Small intestine (tissue), 7 donors: ENCODE measurements around the gene OR4K17. TPM values are rescaled to one million over a fixed set of nuclear protein-coding genes. Genes with fewer than 3 reads are reported as not detected.
"Not testable (repeated sequence)": the region's sequence is repeated elsewhere in the genome, so short reads cannot be mapped to it uniquely, and the experiment has no call there.

Source experiments
- DNase-seq, 2 donors: peaks; one replicate each; pipeline versions ENCODE4 v3.0.0 to v3.0.0-alpha.2; 2013
- FAIRE-seq: peaks from 2 replicates; lab custom pipeline; 2012; peaks lifted over from hg19 to GRCh38; lab: Jason Lieb, UNC
- H3K27ac ChIP-seq, 3 donors: one replicate each; pipeline ENCODE4 v1.5.1; 2013; ENCODE audit warnings: low read length in 2 of 3, mild to moderate bottlenecking in 2 of 3, control low read depth in 1 of 3, inconsistent platforms in 1 of 3, low read depth in 1 of 3, moderate library complexity in 1 of 3
- H3K27me3 ChIP-seq, 3 donors: one replicate each; pipeline ENCODE4 v1.6.1; 2013; ENCODE audit warnings: low read length in 3 of 3, inconsistent platforms in 1 of 3; ENCODE audit not compliant: control insufficient read depth in 3 of 3, insufficient read depth in 3 of 3
- H3K36me3 ChIP-seq, 3 donors: one replicate each; pipeline ENCODE4 v1.6.1; 2013; ENCODE audit warnings: low read length in 3 of 3, inconsistent platforms in 1 of 3, low read depth in 1 of 3, mild to moderate bottlenecking in 1 of 3, moderate library complexity in 1 of 3; ENCODE audit not compliant: control insufficient read depth in 3 of 3, insufficient read depth in 2 of 3
- H3K4me1 ChIP-seq, 3 donors: one replicate each; pipeline ENCODE4 v1.6.1; 2013; ENCODE audit warnings: low read length in 2 of 3, inconsistent platforms in 1 of 3, low read depth in 1 of 3, mild to moderate bottlenecking in 1 of 3, moderate library complexity in 1 of 3; ENCODE audit not compliant: control insufficient read depth in 3 of 3, insufficient read depth in 2 of 3
- H3K4me3 ChIP-seq, 3 donors: one replicate each; pipeline ENCODE4 v1.5.1; 2013; ENCODE audit warnings: low read length in 3 of 3, control low read depth in 1 of 3, inconsistent platforms in 1 of 3, low read depth in 1 of 3, mild to moderate bottlenecking in 1 of 3, moderate library complexity in 1 of 3
- H3K9me3 ChIP-seq, 2 donors: one replicate each; pipeline ENCODE4 v1.6.1; 2013; ENCODE audit warnings: low read depth in 1 of 2, low read length in 1 of 2; ENCODE audit not compliant: control insufficient read depth in 2 of 2, insufficient read depth in 1 of 2
- WGBS, 3 donors: extraction: QIAGEN DNeasy Blood & Tissue Kit; methylation state at CpG; one replicate each; pipeline ENCODE4 v1.1.7; 2013; 5-methylcytosine and 5-hydroxymethylcytosine counted together
- polyA plus RNA-seq, 4 donors: library from polyadenylated mRNA; stranded (reverse) in 3 of 4; unstranded in 1 of 4; fragments of 200-250 nt in 3 of 4; fragments of 120-200 nt in 1 of 4; gene quantifications; one replicate each; pipeline versions ENCODE4 v1.2.1 to v1.2.3, GENCODE V29; 2013
- donor health status: healthy with polysubstance abuse.
- donor health status: control.
- donor health status: control.
- donor health status: Bipolar disorder and iron deficiency.
- donor health status: healthy.

OR4K17 gene
- polyA plus RNA-seq, 4 donors = not detected

- no peak overlapping the region for H3K27ac ChIP-seq
- H3K36me3 ChIP-seq = no peaks in the 10 kb centered on the region
- peaks cover 0 to 7% of the 10 kb centered on the region in 2 donors for H3K9me3 ChIP-seq
- DNase-seq (no peak), FAIRE-seq (no peak)
- WGBS, 3 donors = 32 to 36% (median 36%) methylated on average over 7 of the region's 7 CpGs
- H3K4me1 ChIP-seq = no peaks in the 10 kb centered on the region
- H3K27me3 ChIP-seq = no peaks in the 10 kb centered on the region
- no peak overlapping the region for H3K4me3 ChIP-seq
These were observed 33.4 kb downstream of the OR4K17 start for GRCh38 chr14:20143911-20144310.

- Histone ChIP-seq H3K27me3 (no peaks in the 10 kb centered on the region), H3K9me3 (peaks cover 0 to 14% of the 10 kb centered on the region in 2 donors), H3K27ac (no peak overlapping the region), H3K4me3 (no peak overlapping the region), H3K4me1 (no peaks in the 10 kb centered on the region), H3K36me3 (no peaks in the 10 kb centered on the region)
- 32 to 63% (median 50%) methylated on average over 1 of the region's 1 CpG for WGBS, 3 donors
- FAIRE-seq (no peak), DNase-seq (no peak)
These were observed 34.3 kb downstream of the OR4K17 start for GRCh38 chr14:20144820-20145219.

GRCh38 chr14:20164462-20164861 is 53.9 kb downstream of the OR4K17 start:
- H3K4me3 ChIP-seq = no peak overlapping the region
- H3K9me3 ChIP-seq = peaks cover 0 to 12% of the 10 kb centered on the region in 2 donors
- DNase-seq (no peak), FAIRE-seq (no peak)
- H3K4me1 ChIP-seq = no peaks in the 10 kb centered on the region
- H3K27me3 ChIP-seq = no peaks in the 10 kb centered on the region
- no peaks in the 10 kb centered on the region for H3K36me3 ChIP-seq
- H3K27ac ChIP-seq = no peak overlapping the region

- FAIRE-seq = no peak
- Histone ChIP-seq H3K4me1 (no peaks in the 10 kb centered on the region), H3K36me3 (no peaks in the 10 kb centered on the region), H3K4me3 (no peak overlapping the region), H3K27me3 (no peaks in the 10 kb centered on the region), H3K27ac (no peak overlapping the region), H3K9me3 (peaks cover 0 to 17% of the 10 kb centered on the region in 2 donors)
- DNase-seq = no peak
These were observed 56.6 kb downstream of the OR4K17 start for GRCh38 chr14:20167091-20167490.

GRCh38 chr14:20169852-20170251 is 59.3 kb downstream of the OR4K17 start:
- H3K4me1 ChIP-seq, H3K27ac ChIP-seq, H3K27me3 ChIP-seq, DNase-seq, H3K36me3 ChIP-seq, H3K4me3 ChIP-seq, FAIRE-seq: not testable (repeated sequence)
- H3K9me3 ChIP-seq = peaks cover 0 to 11% of the 10 kb centered on the region in 2 donors

Other genes starting within 250 kb of the OR4K17 start
- gene OR4K2, start 235.6 kb upstream of the OR4K17 start, polyA plus RNA-seq = not detected
- not detected for gene OR4K5, start 190.1 kb upstream of the OR4K17 start, polyA plus RNA-seq
- not detected for gene OR4K1, start 179.8 kb upstream of the OR4K17 start, polyA plus RNA-seq
- gene OR4K15, start 135.1 kb upstream of the OR4K17 start, polyA plus RNA-seq = not detected
- not detected for gene OR4Q2, start 108.6 kb upstream of the OR4K17 start, polyA plus RNA-seq
- gene OR4K14, start 91.4 kb upstream of the OR4K17 start, polyA plus RNA-seq = not detected
- not detected for gene OR4K13, start 74.7 kb upstream of the OR4K17 start, polyA plus RNA-seq
- not detected for gene OR4L1, start 50.7 kb upstream of the OR4K17 start, polyA plus RNA-seq
- gene OR4N5, start 28.1 kb downstream of the OR4K17 start, polyA plus RNA-seq = not detected
- gene OR11G2, start 80.2 kb downstream of the OR4K17 start, polyA plus RNA-seq = not detected
- gene OR11H6, start 113.0 kb downstream of the OR4K17 start, polyA plus RNA-seq = not detected
- gene OR11H7, start 118.2 kb downstream of the OR4K17 start, polyA plus RNA-seq = under 1 TPM in 1 of 4 donors, not detected in 3; 0.10 TPM
- not detected for gene OR11H4, start 128.5 kb downstream of the OR4K17 start, polyA plus RNA-seq
- 10 to 100 TPM in 1 of 4 donors, 1 to 10 TPM in 3; 4.1 to 14.9 (median 5.6) TPM for gene TTC5, start 195.2 kb downstream of the OR4K17 start, polyA plus RNA-seq
- 10 to 100 TPM; 43.5 to 67.9 (median 44.1) TPM for gene CCNB1IP1, start 222.5 kb downstream of the OR4K17 start, polyA plus RNA-seq
- 10 to 100 TPM in 3 of 4 donors, 1 to 10 TPM in 1; 9.5 to 26.8 (median 14.2) TPM for gene PARP2, start 232.9 kb downstream of the OR4K17 start, polyA plus RNA-seq